ENCODE measurements around the gene ARHGEF28.

Gene ARHGEF28

GRCh38 chr5:73789851-73790281 is 163.9 kb downstream of the ARHGEF28 start:
- no peak for DNase-seq

- DNase-seq, result no peak
These were observed 165.4 kb downstream of the ARHGEF28 start for GRCh38 chr5:73791389-73791788.

GRCh38 chr5:73792687-73793320 is 166.8 kb downstream of the ARHGEF28 start:
- DNase-seq, result no peak

- no peak for DNase-seq
These were observed 167.9 kb downstream of the ARHGEF28 start for GRCh38 chr5:73793911-73794310.

GRCh38 chr5:73796164-73797131 is 170.5 kb downstream of the ARHGEF28 start:
- DNase-seq, result no peak

GRCh38 chr5:73797132-73797510 is 171.1 kb downstream of the ARHGEF28 start:
- DNase-seq, result no peak

- no peak for DNase-seq
These were observed 173.5 kb downstream of the ARHGEF28 start for GRCh38 chr5:73799401-73799972.

GRCh38 chr5:73801686-73802085 is 175.7 kb downstream of the ARHGEF28 start:
- no peak for DNase-seq

- DNase-seq, result no peak
These were observed 179.5 kb downstream of the ARHGEF28 start for GRCh38 chr5:73805449-73805848.

GRCh38 chr5:73808911-73809310 is 182.9 kb downstream of the ARHGEF28 start:
- no peak for DNase-seq

- no peak for DNase-seq
These were observed 184.4 kb downstream of the ARHGEF28 start for GRCh38 chr5:73810429-73810828.

- DNase-seq, result no peak
These were observed 186.5 kb downstream of the ARHGEF28 start for GRCh38 chr5:73812457-73812856.

GRCh38 chr5:73812962-73813588 is 187.1 kb downstream of the ARHGEF28 start:
- no peak for DNase-seq

GRCh38 chr5:73814233-73814846 is 188.3 kb downstream of the ARHGEF28 start:
- no peak for DNase-seq

GRCh38 chr5:73815631-73816030 is 189.6 kb downstream of the ARHGEF28 start:
- DNase-seq, result no peak

- DNase-seq, result no peak
These were observed 190.8 kb downstream of the ARHGEF28 start for GRCh38 chr5:73816656-73817420.

- DNase-seq, result no peak
These were observed 192.4 kb downstream of the ARHGEF28 start for GRCh38 chr5:73818357-73818756.

GRCh38 chr5:73820326-73820725 is 194.3 kb downstream of the ARHGEF28 start:
- DNase-seq, result no peak

GRCh38 chr5:73821003-73821402 is 195.0 kb downstream of the ARHGEF28 start:
- DNase-seq, result no peak

- no peak for DNase-seq
These were observed 196.4 kb downstream of the ARHGEF28 start for GRCh38 chr5:73822278-73822988.

GRCh38 chr5:73822989-73823339 is 197.0 kb downstream of the ARHGEF28 start:
- no peak for DNase-seq

Data from NCI-H2171 (cell line).